ENCODE results near the gene PTGER1. TPM values are rescaled to one million over a fixed set of nuclear protein-coding genes. Genes with fewer than 3 reads are reported as not detected.

PTGER1 gene
- total RNA-seq, 1 donor: 1.9 TPM

GRCh38 chr19:14430712-14431111 is 44.4 kb downstream of the PTGER1 start:
- no peak overlapping the region for H3K4me3 ChIP-seq (ENCODE audit: low read depth, low read length)
- no peak for DNase-seq (ENCODE audit: low read depth)
- TF ChIP-seq, protein P1, sequence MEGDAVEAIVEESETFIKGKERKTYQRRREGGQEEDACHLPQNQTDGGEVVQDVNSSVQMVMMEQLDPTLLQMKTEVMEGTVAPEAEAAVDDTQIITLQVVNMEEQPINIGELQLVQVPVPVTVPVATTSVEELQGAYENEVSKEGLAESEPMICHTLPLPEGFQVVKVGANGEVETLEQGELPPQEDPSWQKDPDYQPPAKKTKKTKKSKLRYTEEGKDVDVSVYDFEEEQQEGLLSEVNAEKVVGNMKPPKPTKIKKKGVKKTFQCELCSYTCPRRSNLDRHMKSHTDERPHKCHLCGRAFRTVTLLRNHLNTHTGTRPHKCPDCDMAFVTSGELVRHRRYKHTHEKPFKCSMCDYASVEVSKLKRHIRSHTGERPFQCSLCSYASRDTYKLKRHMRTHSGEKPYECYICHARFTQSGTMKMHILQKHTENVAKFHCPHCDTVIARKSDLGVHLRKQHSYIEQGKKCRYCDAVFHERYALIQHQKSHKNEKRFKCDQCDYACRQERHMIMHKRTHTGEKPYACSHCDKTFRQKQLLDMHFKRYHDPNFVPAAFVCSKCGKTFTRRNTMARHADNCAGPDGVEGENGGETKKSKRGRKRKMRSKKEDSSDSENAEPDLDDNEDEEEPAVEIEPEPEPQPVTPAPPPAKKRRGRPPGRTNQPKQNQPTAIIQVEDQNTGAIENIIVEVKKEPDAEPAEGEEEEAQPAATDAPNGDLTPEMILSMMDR (IDR thresholded peaks at IDR 0.05; ENCODE audit: insufficient read depth, low read length): no peak

- no peak overlapping the region for H3K4me3 ChIP-seq (ENCODE audit: low read depth, low read length)
- TF ChIP-seq, protein P1 (IDR thresholded peaks at IDR 0.05; ENCODE audit: insufficient read depth, low read length): no peak
- no peak for DNase-seq (ENCODE audit: low read depth)
Observed at GRCh38 chr19:14428882-14429416, 46.2 kb downstream of the PTGER1 start.

- H3K4me3 ChIP-seq (ENCODE audit: low read depth, low read length): no peak overlapping the region
- no peak for DNase-seq (ENCODE audit: low read depth)
- TF ChIP-seq, protein P1 (IDR thresholded peaks at IDR 0.05; ENCODE audit: insufficient read depth, low read length): no peak
Observed at GRCh38 chr19:14427461-14427860, 47.7 kb downstream of the PTGER1 start.

DNA sequence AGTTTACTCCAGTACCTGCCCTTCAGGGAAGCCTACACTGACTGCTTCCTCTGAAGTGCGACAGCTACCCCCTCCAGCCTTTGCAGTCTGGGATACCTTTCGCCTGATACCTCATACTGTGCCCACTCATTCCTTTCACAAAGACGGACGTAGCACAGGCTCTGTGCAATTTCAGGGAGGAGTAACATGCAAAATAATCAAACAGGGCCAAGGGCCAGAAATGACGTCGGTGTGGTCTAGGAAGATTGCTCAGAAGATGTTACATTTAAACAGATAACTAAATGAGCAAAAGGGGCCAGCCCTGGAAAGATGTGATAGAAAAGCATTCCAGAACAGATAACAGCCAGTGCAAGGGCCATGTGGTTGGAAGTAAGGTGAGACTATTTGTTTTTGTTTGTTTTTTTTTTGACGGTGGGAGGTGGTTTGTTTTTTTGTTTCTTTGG is 49.4 kb downstream of the PTGER1 start:
- TF ChIP-seq, protein P1 (IDR thresholded peaks at IDR 0.05; ENCODE audit: insufficient read depth, low read length): no peak
- H3K4me3 ChIP-seq (ENCODE audit: low read depth, low read length): no peak overlapping the region
- peak; percentile 65 for DNase-seq (ENCODE audit: low read depth)

Small RNA genes within 50 kb of the gene (small RNA-seq; reads per million reads assigned to genes)
- not detected for gene SNRPGP15

Other genes with a start within 250 kb of the PTGER1 start
- gene ADGRE5, start 93.9 kb downstream of the PTGER1 start, total RNA-seq (ENCODE audit: low replicate concordance): 1.2 and 25.8 TPM in 2 replicates
- 32.5 and 60.6 TPM in 2 replicates for gene DDX39A, start 56.0 kb downstream of the PTGER1 start, total RNA-seq (ENCODE audit: low replicate concordance)
- 164 and 342 TPM in 2 replicates for gene PKN1, start 42.0 kb downstream of the PTGER1 start, total RNA-seq (ENCODE audit: low replicate concordance)
- gene GIPC1, start 20.8 kb upstream of the PTGER1 start, total RNA-seq (ENCODE audit: low replicate concordance): 93.5 and 119 TPM in 2 replicates
- gene DNAJB1, start 43.0 kb upstream of the PTGER1 start, total RNA-seq (ENCODE audit: low replicate concordance): 54.7 and 95.2 TPM in 2 replicates
- gene TECR, start 54.2 kb upstream of the PTGER1 start, total RNA-seq (ENCODE audit: low replicate concordance): 2.9 and 41.8 TPM in 2 replicates
- gene NDUFB7, start 96.7 kb upstream of the PTGER1 start, total RNA-seq (ENCODE audit: low replicate concordance): 100 and 164 TPM in 2 replicates
- gene CLEC17A, start 107.7 kb upstream of the PTGER1 start, total RNA-seq (ENCODE audit: low replicate concordance): 0.09 TPM in 1 of 2 replicates, not detected in the other
- not detected in 2 replicates for gene ADGRE3, start 199.5 kb upstream of the PTGER1 start, total RNA-seq (ENCODE audit: low replicate concordance)
- gene ZNF333, start 214.7 kb upstream of the PTGER1 start, total RNA-seq (ENCODE audit: low replicate concordance): 10.5 and 21.1 TPM in 2 replicates